ENCODE measurements around the gene SST. TPM values are rescaled to one million over a fixed set of nuclear protein-coding genes. Genes with fewer than 3 reads are reported as not detected.

SST gene
- total RNA-seq, 1 experiment from 2014 or later, result not detected

- POLR2A ChIA-PET, result no interaction called here
- no peak overlapping the region for H3K27ac ChIP-seq (ENCODE audit: low read depth, low read length)
- no peak for ATAC-seq
Measured at GRCh38 chr3:187665010-187665409, 5.2 kb downstream of the SST start.

More at GRCh38 chr3:187665010-187665409, 5.2 kb downstream of the SST start:
- TF ChIP-seq ZFX (IDR thresholded peaks at IDR 0.05) (no peak), MAX (IDR thresholded peaks at IDR 0.05) (no peak), SIN3A (IDR thresholded peaks at IDR 0.05; ENCODE audit: low read depth) (no peak), POLR2A (IDR thresholded peaks at IDR 0.05; ENCODE audit: borderline replicate concordance, extremely low read depth, insufficient read depth, insufficient read length) (no peak), EGR1 (IDR thresholded peaks at IDR 0.05; ENCODE audit: low read depth) (no peak), ZNF274 (IDR thresholded peaks at IDR 0.05; ENCODE audit: low read depth, low read length) (no peak), RAD21 (IDR thresholded peaks at IDR 0.05; ENCODE audit: low read depth) (no peak), CTCF (IDR thresholded peaks at IDR 0.05 in 2 of 3, conservative IDR thresholded peaks at IDR 0.05 in 1 of 3; ENCODE audit: borderline replicate concordance in 1 of 3, insufficient read depth in 1 of 3, low read depth in 2 of 3, low read length in 2 of 3) (no peak), REST (IDR thresholded peaks at IDR 0.05; ENCODE audit: low read depth) (no peak), CBX3 (IDR thresholded peaks at IDR 0.05; ENCODE audit: low read depth) (no peak), ZBTB33 (IDR thresholded peaks at IDR 0.05; ENCODE audit: extremely low read depth, insufficient replicate concordance, low read length) (no peak), ATF3 (IDR thresholded peaks at IDR 0.05) (no peak), SP1 (IDR thresholded peaks at IDR 0.05; ENCODE audit: low read depth) (no peak), EZH2 (IDR thresholded peaks at IDR 0.05) (no peak), ELF1 (IDR thresholded peaks at IDR 0.05; ENCODE audit: borderline replicate concordance, low read depth) (no peak), CEBPB (IDR thresholded peaks at IDR 0.05; ENCODE audit: low read depth) (no peak)
- no peaks in the 10 kb centered on the region for H3K79me2 ChIP-seq (ENCODE audit: insufficient read depth, low read length)
- no peak overlapping the region for H3K4me3 ChIP-seq (replicated peaks in 1 of 2; ENCODE audit: low read depth in 1 of 2, low read length in 2 of 2)
- no peaks in the 10 kb centered on the region for H3K9me2 ChIP-seq (ENCODE audit: insufficient read depth)
- no TSS peak for BruUV-seq (replicated peaks)
- ChIA-PET CTCF (interaction anchor here (1.4 kb wide), 1 partner anchor 14 kb away, joined by 4 read pairs; no protein-coding TSS in a partner anchor), RAD21 (ENCODE audit: low non-redundant PET in 1 of 2, low total read pairs in 2 of 2, uncharacterized antibody in 2 of 2, unreplicated experiment in 2 of 2) (no interaction called here)
- H3K36me3 ChIP-seq (ENCODE audit: control insufficient read depth in 1 of 2, insufficient read depth in 2 of 2, low read length in 2 of 2), result no peaks in the 10 kb centered on the region
- H3K27me3 ChIP-seq (ENCODE audit: insufficient read depth, low read length), result peaks cover 58% of the 10 kb centered on the region
- no peak overlapping the region for H3K4me2 ChIP-seq (ENCODE audit: low read length)
- intact Hi-C loops (cut with micrococcal nuclease), result loop anchor here (5.0 kb wide), 1 partner anchor 43 kb away; no protein-coding TSS in a partner anchor
- no peaks in the 10 kb centered on the region for H3K9me3 ChIP-seq (ENCODE audit: control insufficient read depth in 1 of 2, insufficient read depth in 1 of 2, low read depth in 1 of 2, low read length in 2 of 2)
- no peaks in the 10 kb centered on the region for H3K4me1 ChIP-seq (ENCODE audit: control insufficient read depth in 1 of 2, insufficient read depth in 2 of 2, low read length in 2 of 2)
- no peak for DNase-seq (ENCODE audit: low read depth, low spot score)
- H2AFZ ChIP-seq (ENCODE audit: low read depth, low read length, poor library complexity, severe bottlenecking), result no peak overlapping the region
- no peaks in the 10 kb centered on the region for H4K20me1 ChIP-seq (ENCODE audit: insufficient read depth)
- H3K9ac ChIP-seq (ENCODE audit: low read length), result no peak overlapping the region
